Astrocyte of the spinal cord (primary cell): ENCODE data around the gene RAB5IF.

ENCODE experiments used
- DNase-seq: peaks from one replicate; pipeline ENCODE4 v3.0.0; 2011; ENCODE audit warnings: low read depth, low spot score
- H3K4me3 ChIP-seq: 2 replicates; pipeline ENCODE4 v1.5.1; 2011; ENCODE audit warnings: low read depth, mild to moderate bottlenecking, low read length, moderate library complexity
- CTCF ChIP-seq: IDR thresholded peaks from 2 replicates; pipeline ENCODE4 v1.5.1; 2012; ENCODE audit warnings: low read depth, mild to moderate bottlenecking, low read length, inconsistent platforms
- in situ Hi-C: cut with HindIII; loops from 2 replicates; pipeline ENCODE4 v1.10.0; 2017; ENCODE audit warnings: low sequenced_read_pairs

The RAB5IF gene

DNA sequence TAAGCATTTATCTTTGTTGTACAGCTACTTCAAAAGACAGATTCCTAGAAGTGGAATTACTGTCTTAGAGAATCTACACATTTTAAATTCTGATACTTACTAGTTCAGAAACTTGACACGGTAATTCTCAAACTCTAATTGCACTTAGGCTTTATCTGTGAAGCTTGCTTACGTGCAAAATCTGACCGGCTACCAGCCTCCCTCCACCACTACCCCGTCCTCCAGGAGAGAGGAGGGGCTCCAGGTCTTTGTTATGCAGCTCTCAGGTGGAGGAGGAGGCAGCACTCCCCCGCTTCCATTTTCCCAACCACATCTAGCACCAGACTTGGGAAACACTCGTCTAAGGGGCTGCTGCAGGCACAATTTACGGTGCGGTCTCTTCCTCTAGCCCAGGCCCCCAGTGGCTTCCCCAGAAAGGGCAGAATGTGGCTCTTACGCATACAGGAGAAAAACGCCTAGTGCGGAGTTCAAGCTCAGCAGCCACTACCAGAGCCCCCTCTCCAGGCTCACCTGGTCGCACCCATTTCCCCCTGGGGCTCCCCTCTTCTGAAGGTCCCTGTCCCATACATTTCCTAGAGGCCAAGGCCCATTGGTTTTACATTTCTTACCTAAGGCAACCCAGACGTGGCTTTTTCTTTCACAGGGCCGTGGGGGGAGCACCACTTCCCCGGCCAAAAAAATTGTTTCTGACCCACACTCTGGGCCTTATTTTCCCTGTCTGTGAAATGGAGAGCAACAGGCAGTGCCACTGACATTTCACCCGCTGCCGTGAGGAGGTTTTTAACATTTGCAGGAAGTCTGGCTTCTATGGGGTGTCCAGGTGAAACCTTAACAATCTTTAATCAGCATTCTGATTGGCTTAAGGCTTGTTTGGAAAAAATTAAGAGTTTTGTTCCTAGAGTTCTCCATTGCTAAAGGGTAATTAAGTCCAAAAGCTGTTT is 33.7 kb upstream of the RAB5IF start:
- H3K4me3 ChIP-seq = no peak overlapping the region

DNA sequence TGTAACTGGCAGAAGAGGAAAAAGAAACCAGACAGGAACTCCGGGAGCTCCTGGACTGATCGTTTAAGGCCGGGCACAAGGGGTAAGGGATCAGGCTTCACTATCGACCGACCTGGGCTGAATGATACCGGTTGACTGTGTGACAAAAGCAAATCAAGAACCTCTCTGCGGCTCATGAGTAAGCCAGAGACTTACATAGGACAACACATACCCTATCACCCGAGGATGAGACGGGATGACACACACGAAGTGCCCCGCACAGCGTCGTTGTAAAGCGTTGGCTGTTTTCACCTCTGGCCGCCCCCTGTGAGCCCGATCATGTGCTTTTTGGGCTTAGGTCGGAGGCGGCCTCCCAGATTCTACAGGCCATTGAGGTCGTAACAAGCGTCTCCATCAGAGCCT is 32.9 kb upstream of the RAB5IF start:
- in situ Hi-C loops = no loop called here
- no peak for TF ChIP-seq CTCF
- DNase-seq = no peak
- peak overlapping the region; percentile 77 for H3K4me3 ChIP-seq

More for the DNA sequence above, 33.7 kb upstream of the RAB5IF start:
- no peak for TF ChIP-seq CTCF
- in situ Hi-C loops = no loop called here
- no peak for DNase-seq

- in situ Hi-C loops = no loop called here
- no peak for TF ChIP-seq CTCF
- DNase-seq = peak; percentile 81
- H3K4me3 ChIP-seq = peak within 1 kb of the TSS; percentile 77
These were observed 32.3 kb upstream of the RAB5IF start, which contains the start of gene TGIF2 for GRCh38 chr20:36573103-36573797. Gene TGIF2, plus strand, starts transcription at chr20:36573597. Its CDS starts 5,178 bp downstream, at chr20:36578775.

DNA sequence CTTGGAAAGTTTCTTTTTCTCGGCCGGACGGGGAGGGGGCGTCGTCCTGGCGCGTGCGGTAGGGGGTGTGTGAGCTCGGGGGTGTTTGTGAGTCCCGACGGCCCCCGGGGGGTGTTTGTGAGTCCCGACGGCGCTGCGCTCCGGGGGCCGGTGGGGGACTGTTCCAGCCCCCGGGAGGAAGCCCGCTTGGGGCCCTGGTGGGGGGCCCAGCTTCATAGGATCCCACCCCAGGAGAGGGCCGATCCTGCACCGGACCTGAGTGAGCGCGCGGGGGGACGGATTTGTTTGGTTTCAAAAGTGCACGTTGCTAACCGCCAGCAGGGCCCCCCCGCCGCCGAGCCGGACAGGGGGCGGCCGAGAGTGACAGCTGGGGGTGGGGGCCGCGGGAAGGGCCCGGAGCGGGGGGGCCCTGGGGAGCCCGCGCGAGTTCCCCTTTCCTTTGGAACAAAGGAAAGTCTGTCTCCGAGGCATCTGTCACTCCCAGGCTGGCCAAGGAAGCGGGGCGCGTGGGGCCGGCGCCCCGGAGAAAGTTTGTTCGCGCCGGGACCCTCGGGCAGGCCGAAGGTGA is 31.7 kb upstream of the RAB5IF start:
- in situ Hi-C loops = no loop called here
- DNase-seq = no peak
- TF ChIP-seq CTCF = no peak
- H3K4me3 ChIP-seq = peak overlapping the region; percentile 77

DNA sequence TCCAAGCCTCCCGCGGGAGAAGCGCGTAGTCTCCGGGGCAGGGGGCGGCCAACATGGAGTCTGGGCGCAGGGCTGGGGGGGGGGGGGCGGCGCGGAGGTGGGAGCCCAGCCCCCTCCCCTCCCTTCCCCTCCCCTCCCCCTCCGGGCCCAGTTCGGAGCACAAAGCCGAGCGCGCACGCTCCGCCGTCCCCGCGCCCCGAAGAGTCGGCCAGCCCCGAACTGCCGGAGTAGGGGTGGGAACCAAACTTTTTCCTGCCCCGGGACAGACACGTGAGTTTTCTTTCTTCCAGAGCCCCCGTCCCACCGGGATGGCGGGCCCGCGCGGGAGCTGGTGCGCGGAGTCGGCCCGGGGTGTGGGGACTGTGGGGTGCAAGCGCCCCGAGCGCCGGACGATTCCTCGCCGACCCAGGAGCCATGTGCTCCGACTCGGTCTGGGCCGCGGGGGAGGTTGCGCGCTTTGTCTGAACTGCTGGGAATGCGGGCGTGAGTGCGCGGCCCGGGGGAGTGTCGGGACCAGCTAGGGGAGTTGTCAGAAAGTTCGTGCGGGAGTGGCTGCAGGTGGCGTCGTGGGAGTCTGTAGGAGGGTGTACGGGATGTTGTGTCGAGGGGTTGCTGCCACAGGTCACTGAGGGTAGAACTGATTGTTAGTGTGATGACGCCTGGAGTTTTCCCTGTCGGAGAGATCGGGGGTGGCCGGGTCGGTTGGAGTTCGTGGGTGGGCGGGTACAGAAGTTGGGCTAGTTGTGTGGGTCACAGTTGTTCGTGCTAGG is 31.0 kb upstream of the RAB5IF start:
- peak; percentile 17 for DNase-seq
- in situ Hi-C loops = no loop called here
- H3K4me3 ChIP-seq = peak overlapping the region; percentile 77
- TF ChIP-seq CTCF = no peak

DNA sequence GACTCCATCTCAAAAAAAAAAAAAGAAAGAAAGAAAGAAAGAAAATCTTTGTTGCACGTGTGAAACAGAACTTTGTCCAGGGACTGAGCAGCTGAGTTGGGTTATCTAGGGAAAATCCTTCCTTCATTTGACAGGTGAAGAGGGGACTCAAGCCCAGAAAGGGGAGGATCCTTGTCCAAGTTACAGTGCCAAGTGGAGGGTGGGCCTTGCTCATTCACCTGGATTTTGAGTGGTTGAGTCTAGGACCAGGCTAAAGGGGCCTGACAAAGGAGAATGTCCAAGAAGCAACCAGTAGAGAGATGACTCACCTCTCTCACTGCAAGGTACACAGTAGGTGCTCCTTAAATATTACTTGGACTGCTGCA is 29.5 kb upstream of the RAB5IF start:
- H3K4me3 ChIP-seq = no peak overlapping the region
- no peak for DNase-seq
- in situ Hi-C loops = no loop called here
- no peak for TF ChIP-seq CTCF
